ENCODE measurements around the gene SRGAP2. TPM values are rescaled to one million over a fixed set of nuclear protein-coding genes. Genes with fewer than 3 reads are reported as not detected.
A peak's percentile ranks its signal among the peaks of the same experiment; 100 is the strongest.
"Not testable (repeated sequence)": the region's sequence is repeated elsewhere in the genome, so short reads cannot be mapped to it uniquely, and the experiment has no call there.

Gene SRGAP2
- 58.7 and 81.0 TPM in 2 replicates for total RNA-seq
- polyA plus RNA-seq, result 43.2 and 56.3 TPM in 2 replicates

DNA sequence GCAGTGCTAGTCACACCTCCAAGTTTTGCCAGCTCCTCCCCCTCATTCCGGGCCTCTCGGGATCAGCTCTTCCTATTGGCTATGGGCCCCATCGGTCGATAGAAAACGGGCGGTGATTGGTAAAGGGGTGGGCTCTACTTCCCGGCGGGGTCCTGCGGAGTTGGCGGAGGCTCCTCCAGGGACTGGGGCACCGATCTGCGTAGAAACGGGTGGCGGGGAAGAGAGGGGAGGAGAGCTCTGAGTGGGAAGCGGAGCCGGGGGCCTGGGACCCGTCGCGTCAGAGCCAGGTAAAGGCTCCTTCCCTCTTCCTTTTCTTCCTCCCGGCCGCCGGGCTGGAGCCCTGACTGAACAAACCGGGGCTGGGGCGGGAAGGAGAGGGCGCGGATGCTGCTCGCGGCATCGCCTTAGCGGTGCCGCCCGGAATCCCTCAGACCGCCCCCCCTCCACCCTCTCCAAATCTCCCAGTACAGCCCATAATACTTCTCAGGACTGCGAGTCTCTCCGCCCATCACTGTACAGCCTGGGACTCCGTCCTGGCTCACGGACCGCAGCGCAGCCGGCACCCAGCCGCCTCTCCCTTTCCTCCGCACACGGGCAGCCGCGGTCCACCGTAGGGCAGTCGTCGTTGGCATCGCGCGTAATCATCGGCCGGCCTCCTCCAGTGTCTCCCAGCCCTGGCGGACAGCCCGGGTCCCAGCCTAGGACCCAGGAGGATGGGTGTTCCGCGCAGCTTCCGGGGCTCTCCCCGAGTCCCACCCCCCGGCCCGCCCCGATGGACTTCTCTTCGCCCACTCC is at the start of gene SRGAP2:
Gene SRGAP2 (plus strand): TSS at position 178 of the 795 bp plus-strand sequence. CDS start 2,430 bp downstream, outside the sequence.
- not testable (repeated sequence) for H3K36me3 ChIP-seq; H3K27me3 ChIP-seq; H3K4me1 ChIP-seq (ENCODE audit: low read depth); H3K9me3 ChIP-seq (ENCODE audit: low read depth); H3K27ac ChIP-seq
- H3K4me3 ChIP-seq, result peak within 1 kb of the TSS; percentile 54
- peak; percentile 34 to 72 for DNase-seq (ENCODE audit: low read depth in 1 of 2, low spot score in 1 of 2)

DNA sequence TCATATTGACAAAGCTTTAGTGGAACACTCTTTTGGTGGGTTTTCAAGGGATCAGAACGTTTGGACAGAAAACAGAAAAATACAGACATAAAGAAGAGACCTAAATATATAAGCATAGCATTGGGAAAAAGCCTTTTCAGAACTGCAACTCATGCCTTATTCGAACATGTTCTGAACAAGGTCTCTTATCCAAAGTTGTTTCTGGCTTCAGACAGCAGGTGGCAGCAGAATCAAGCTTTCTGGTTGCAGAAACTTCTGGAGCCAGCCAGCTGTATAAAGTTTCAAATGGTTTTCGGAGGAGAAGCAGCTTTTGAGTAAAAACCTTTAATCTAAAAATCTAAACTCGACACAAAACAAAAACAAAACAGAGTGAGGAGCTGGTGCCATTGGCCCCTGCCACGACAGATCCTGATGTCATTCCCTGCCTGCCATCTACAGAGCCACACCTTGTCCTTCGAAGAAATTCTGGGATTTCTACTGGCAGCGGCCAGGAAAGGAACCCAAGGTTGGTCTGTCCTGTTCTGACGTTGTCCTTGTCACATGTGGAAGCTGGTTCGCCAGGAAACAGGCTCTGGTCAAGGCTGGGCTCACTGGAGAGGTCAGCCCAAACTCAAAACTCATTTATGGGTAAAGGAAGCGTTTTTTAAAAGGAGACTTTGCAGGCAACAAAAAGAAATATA is 35.9 kb upstream of the SRGAP2 start:
- H3K9me3 ChIP-seq (ENCODE audit: low read depth); H3K4me3 ChIP-seq; H3K27ac ChIP-seq; H3K27me3 ChIP-seq; H3K36me3 ChIP-seq; H3K4me1 ChIP-seq (ENCODE audit: low read depth); DNase-seq (ENCODE audit: low read depth in 1 of 2, low spot score in 1 of 2): not testable (repeated sequence)

DNA sequence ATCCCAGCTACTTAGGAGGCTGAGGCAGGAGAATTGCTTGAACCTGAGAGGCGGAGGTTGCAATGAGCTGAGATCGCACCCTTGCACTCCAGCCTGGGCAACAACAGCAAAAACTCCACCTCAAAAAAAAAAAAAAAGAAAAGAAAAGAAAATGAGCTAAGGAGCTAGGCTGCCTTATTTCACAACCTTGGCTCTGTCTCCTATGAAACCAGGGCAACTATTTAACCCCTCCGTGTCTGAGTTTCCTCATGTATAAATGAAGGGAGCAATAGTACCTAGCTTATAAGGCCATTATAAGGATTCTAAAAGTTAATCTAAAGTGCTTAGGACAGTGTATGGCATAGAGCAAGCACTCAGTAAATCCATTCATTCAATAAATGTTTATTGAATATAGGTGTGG is 33.5 kb upstream of the SRGAP2 start:
- not testable (repeated sequence) for H3K36me3 ChIP-seq; H3K27ac ChIP-seq; H3K9me3 ChIP-seq (ENCODE audit: low read depth); H3K27me3 ChIP-seq; H3K4me1 ChIP-seq (ENCODE audit: low read depth); H3K4me3 ChIP-seq
- DNase-seq (ENCODE audit: low read depth in 1 of 2, low spot score in 1 of 2), result peak in 1 of 2 donors; percentile 81

DNA sequence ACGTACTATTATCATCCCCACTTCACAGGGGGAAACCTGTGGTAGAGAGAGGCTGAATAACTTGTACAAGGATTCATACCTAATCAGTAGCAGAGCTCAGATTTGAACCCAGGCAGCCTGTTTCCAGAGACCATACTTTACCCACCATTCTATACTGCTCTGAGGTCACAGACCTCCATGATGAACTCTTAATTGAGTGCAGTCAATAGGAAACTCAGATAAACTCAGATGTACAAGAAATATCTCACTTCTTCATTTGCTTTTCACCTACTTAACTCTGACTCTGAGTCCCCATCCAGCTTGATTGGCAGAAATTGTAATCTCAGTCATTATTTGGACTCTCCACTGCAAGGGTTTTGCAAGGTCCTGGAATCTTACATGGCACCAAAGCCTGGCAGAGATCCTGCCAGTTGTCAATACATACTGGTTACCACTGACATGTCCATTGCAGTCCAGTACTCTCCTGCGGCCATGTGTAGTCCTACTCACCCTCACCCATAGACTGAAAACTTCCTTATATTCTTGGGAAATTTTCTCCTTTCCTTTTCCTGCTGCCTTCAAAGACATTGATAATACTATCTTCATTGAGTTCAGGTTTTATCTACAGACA is 30.1 kb upstream of the SRGAP2 start:
- DNase-seq (ENCODE audit: low read depth in 1 of 2, low spot score in 1 of 2); H3K9me3 ChIP-seq (ENCODE audit: low read depth); H3K27me3 ChIP-seq; H3K27ac ChIP-seq; H3K4me1 ChIP-seq (ENCODE audit: low read depth); H3K4me3 ChIP-seq; H3K36me3 ChIP-seq: not testable (repeated sequence)

DNA sequence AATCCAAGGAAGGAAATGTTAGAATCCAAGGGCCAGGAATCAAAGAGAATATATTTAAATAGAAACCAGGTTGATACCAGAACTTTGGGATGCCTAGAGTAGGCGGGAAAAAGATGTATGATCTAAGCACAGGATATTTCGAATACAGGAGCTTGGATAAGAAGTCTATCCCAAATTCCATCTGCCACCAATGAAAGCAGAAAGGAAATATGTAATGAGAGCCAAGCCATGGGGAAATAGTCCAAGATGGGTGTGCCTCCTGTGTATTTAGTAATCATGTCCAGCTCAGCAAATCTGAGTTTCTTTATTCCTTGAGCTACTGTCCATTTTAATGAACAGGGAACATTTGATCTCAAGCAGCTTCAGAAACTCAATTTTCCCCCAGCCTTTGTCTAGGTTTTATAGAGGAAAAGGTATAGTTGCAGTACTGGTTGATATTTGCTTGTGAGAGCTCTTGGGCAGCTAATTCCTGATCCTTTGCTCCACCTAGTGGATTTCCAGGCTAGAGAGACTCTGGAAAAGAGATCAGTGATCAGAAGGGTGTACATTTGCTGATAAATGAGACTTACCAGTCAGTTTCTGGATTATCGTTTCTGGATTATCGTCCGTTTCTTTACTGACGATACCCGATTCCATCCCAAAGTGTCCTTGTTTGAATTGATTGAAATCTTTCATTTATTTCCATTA is 29.0 kb upstream of the SRGAP2 start:
- not testable (repeated sequence) for H3K27ac ChIP-seq
- TF ChIP-seq, protein P1, sequence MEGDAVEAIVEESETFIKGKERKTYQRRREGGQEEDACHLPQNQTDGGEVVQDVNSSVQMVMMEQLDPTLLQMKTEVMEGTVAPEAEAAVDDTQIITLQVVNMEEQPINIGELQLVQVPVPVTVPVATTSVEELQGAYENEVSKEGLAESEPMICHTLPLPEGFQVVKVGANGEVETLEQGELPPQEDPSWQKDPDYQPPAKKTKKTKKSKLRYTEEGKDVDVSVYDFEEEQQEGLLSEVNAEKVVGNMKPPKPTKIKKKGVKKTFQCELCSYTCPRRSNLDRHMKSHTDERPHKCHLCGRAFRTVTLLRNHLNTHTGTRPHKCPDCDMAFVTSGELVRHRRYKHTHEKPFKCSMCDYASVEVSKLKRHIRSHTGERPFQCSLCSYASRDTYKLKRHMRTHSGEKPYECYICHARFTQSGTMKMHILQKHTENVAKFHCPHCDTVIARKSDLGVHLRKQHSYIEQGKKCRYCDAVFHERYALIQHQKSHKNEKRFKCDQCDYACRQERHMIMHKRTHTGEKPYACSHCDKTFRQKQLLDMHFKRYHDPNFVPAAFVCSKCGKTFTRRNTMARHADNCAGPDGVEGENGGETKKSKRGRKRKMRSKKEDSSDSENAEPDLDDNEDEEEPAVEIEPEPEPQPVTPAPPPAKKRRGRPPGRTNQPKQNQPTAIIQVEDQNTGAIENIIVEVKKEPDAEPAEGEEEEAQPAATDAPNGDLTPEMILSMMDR (IDR thresholded peaks at IDR 0.05; ENCODE audit: low read depth, low read length), result peak; percentile 26

DNA sequence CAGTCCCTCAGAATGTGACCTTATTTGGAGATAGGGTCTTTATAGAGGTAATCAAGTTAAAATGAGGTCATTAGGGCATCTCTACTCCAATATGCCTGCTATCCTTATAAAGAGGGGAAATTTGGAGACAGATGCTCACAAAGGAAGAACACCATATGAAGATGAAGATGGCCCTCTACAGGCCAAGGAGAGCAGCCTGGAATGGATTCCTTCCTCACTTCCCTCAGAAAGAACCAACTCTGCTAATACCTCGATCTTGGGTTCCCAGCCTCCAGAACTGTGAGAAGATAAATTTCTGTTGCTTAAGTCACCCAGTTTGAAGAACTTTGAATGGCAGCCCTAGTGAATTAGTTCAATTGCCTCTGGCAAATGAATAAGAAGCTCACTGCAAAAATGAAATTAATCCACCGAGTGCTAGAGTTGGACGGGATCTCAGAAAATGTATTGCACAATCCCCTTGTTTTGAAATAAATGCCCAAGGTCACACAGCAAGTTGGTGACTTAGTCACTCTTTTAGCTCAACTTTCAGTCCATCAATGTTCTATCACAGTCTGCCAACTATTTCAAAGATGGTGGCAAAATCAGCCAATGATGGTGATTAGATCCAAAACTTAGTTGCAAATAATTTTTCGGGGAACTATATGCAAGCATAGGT is 27.8 kb upstream of the SRGAP2 start:
- peak in 1 of 2 donors; percentile 32 for DNase-seq (ENCODE audit: low read depth in 1 of 2, low spot score in 1 of 2)
- TF ChIP-seq, protein P1 (IDR thresholded peaks at IDR 0.05; ENCODE audit: low read depth, low read length), result peak; percentile 28
- H3K4me1 ChIP-seq (ENCODE audit: low read depth); H3K9me3 ChIP-seq (ENCODE audit: low read depth); H3K27ac ChIP-seq; H3K27me3 ChIP-seq; H3K4me3 ChIP-seq; H3K36me3 ChIP-seq: not testable (repeated sequence)

More for the DNA sequence above, 29.0 kb upstream of the SRGAP2 start:
- H3K4me3 ChIP-seq; H3K4me1 ChIP-seq (ENCODE audit: low read depth); H3K9me3 ChIP-seq (ENCODE audit: low read depth); H3K36me3 ChIP-seq; H3K27me3 ChIP-seq: not testable (repeated sequence)
- DNase-seq (ENCODE audit: low read depth in 1 of 2, low spot score in 1 of 2), result peak; percentile 3 to 38

DNA sequence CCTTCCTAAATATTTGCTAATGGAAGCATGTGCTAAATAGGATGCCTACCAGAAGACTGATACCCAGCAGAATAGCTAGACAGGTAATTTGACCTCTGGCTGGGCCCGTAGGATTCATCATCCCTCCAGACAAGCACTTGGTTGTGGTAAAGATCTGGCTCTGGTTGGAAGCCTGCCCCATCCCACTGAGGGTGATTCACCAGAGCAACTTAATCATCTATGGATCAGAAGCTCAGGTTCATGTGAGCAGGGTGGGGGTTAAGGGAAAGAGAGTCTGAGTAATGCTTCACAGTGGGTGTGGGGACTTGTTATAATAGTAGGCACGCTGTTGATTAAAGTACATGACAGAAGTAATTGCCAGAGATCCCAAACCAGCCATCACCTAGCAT is 27.2 kb upstream of the SRGAP2 start:
- H3K27ac ChIP-seq; DNase-seq (ENCODE audit: low read depth in 1 of 2, low spot score in 1 of 2): not testable (repeated sequence)

DNA sequence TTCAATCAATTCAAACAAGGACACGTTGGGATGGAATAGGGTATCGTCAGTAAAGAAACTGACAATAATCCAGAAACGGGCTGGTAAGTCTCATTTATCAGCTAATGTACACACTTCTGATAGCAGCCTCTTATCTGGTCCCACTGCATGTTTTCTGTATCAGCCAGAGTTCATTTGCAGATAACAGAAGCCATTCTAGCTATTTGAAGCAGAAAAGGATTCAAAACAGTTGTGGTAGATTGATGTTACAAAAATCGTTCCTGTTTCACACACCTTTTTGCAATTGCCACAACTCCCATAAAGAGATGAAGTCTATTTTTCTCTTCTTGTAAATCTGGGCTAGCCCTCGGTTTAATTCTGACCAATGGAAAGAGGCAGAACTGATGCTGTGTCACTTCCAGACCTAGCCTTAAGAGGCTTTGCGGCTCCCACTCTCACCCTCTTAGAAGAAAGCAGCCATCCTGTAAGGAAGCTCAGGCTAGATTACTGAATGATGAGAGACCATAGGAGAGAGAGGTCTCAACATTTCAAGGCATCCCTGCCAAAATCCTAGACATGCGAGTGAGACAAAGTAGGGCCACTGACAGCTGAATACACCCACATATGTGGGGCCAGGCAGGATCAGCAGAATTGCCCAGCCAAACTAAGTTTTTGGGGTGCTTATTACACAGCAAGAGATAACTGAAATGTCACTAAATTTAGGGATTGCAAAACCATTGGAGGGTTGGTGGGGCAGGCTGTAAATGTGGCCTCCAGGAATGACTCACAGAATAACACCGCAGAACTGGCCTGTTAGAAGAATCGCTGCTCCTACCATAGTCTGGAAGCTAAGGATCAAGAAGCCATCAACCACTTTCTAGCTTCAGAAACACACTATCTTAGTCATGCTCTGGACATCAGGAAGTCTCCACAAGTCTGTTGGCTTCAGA is 25.0 kb upstream of the SRGAP2 start:
- not testable (repeated sequence) for H3K4me1 ChIP-seq (ENCODE audit: low read depth); H3K27me3 ChIP-seq; H3K9me3 ChIP-seq (ENCODE audit: low read depth); H3K36me3 ChIP-seq; H3K4me3 ChIP-seq
- peak overlapping the region; percentile 76 for H3K27ac ChIP-seq
- peak; percentile 0 to 66 for DNase-seq (ENCODE audit: low read depth in 1 of 2, low spot score in 1 of 2)

More for the DNA sequence above, 27.2 kb upstream of the SRGAP2 start:
- not testable (repeated sequence) for H3K4me1 ChIP-seq (ENCODE audit: low read depth); H3K9me3 ChIP-seq (ENCODE audit: low read depth); H3K36me3 ChIP-seq; H3K27me3 ChIP-seq; H3K4me3 ChIP-seq

DNA sequence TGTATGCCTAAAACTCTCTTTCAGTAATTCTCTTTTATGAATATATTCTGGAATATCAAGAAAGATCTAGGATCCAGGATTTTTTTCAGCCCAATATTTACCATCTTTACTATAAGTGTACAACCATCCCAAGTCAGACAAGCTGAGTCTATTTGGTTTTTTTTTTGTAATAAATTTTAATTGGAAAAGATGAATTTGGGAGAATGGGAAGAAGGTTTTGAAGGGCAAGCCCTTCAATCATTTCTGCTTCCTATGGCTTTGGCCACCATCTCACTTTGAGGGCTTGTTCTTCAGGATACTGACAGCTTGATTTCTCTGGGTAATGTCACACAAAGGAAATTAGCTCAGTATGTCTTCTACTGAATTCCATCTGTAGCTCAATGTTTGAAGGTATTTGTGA is 23.7 kb upstream of the SRGAP2 start:
- H3K4me3 ChIP-seq; H3K9me3 ChIP-seq (ENCODE audit: low read depth); H3K27ac ChIP-seq; H3K4me1 ChIP-seq (ENCODE audit: low read depth); H3K27me3 ChIP-seq; DNase-seq (ENCODE audit: low read depth in 1 of 2, low spot score in 1 of 2); H3K36me3 ChIP-seq: not testable (repeated sequence)

Data from cardiac muscle cell (in vitro differentiated cells and primary cell).